SK-N-SH (cell line): ENCODE data around the gene RASAL2.

Experiments used
- TF ChIP-seq, protein P1 (sequence below): IDR thresholded peaks from 2 replicates; pipeline ENCODE4 v1.4.0; 2012; ENCODE audit warnings: low read depth
- TF ChIP-seq, protein P2 (sequence below): fragments of 200-600 bp; sonication (generic); IDR thresholded peaks from 2 replicates; pipeline ENCODE4 v1.6.1; 2017; ENCODE audit warnings: antibody characterized with exemption, mild to moderate bottlenecking, moderate library complexity

DNA sequence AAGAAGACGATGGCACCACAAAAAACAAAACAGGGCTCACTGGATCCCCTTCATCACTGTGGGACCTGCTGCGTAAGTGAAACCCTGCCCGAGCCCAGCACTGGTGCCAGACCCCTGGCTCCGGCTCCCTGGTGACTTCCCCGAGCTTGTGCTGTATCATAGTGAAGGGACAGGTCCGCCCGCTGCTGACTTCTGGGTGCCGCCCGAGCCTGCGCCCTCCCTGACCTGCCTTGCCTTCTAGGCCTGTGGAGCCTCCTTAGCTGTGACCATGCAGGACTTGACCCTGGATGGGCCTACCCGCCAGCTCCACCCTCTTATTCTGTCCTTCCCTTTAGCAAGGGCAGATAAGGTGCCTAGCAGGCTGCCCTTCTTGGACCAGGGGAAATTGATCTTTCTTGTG lies 426.9 kb downstream of the RASAL2 start:
- TF ChIP-seq, protein P1, sequence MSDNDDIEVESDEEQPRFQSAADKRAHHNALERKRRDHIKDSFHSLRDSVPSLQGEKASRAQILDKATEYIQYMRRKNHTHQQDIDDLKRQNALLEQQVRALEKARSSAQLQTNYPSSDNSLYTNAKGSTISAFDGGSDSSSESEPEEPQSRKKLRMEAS, result no peak
- TF ChIP-seq, protein P2, sequence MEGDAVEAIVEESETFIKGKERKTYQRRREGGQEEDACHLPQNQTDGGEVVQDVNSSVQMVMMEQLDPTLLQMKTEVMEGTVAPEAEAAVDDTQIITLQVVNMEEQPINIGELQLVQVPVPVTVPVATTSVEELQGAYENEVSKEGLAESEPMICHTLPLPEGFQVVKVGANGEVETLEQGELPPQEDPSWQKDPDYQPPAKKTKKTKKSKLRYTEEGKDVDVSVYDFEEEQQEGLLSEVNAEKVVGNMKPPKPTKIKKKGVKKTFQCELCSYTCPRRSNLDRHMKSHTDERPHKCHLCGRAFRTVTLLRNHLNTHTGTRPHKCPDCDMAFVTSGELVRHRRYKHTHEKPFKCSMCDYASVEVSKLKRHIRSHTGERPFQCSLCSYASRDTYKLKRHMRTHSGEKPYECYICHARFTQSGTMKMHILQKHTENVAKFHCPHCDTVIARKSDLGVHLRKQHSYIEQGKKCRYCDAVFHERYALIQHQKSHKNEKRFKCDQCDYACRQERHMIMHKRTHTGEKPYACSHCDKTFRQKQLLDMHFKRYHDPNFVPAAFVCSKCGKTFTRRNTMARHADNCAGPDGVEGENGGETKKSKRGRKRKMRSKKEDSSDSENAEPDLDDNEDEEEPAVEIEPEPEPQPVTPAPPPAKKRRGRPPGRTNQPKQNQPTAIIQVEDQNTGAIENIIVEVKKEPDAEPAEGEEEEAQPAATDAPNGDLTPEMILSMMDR, result no peak
